Activated CD4-positive, alpha-beta T cell treated with anti-CD3 and anti-CD28 coated beads, Interleukin-2, amount 50 U/mL, for 48 hours (primary cell): ENCODE measurements around the gene FOXN3.

Source experiments
- DNase-seq, 2 experiments: peaks; one replicate each; pipeline ENCODE4 v3.0.0-alpha.2; 2020

FOXN3 gene

DNA sequence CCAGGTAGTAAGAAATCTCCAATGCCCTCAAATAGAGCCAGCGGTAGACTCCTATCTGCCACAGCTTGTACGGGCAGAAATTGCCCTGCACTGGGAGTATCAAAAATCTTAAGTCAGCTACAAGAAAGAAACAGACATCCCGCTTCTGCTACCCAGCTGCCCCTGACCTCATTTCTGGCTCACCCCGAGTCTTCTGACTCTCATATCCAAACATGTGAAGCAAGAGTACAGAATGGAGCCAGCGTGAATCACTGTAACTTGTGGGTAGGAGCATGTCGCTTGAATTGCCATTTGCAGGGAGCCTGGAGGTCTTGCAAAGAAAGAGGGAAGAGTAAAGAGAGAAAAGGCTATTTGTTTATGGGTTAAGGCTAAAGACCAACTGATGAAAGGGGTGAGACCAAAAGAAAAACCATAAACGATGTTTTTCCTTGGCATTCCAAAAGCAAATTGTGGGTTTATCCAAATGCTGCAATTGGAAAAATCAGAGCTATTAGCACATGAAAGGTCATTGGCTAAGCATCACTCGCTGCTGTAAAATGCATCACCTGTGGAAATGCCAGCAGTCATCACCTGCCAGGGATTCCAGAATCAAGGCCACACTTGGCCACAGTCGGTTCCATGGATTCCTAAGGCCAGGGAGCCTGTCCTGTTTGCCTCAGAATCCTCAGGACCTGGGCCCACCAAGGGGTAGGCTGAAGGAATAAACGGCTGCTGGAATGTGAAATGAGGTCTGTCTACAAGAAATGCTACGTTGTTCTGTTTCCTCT lies 86.6 kb downstream of the FOXN3 start:
- DNase-seq, result no peak

DNA sequence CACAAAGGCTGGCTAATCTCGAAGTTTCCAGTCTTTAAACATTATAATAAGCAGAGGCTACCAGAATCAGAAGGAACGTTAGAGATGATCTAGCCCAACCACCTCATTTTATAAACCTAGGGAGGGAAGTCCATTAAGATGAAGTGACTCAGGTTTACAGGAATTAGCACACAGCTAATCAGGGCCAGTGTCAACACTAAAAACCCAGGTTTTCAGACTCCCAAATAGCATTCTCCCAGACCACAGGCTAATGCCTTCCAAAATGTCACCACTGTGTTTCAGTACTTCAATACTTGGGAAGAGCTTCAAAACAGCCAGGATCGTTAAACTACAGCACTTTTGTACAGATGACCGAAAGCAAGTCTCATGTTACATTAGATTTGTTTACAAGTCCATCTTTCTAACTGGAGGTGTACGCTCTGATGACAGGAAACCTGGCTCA lies 89.2 kb downstream of the FOXN3 start:
- no peak for DNase-seq

DNA sequence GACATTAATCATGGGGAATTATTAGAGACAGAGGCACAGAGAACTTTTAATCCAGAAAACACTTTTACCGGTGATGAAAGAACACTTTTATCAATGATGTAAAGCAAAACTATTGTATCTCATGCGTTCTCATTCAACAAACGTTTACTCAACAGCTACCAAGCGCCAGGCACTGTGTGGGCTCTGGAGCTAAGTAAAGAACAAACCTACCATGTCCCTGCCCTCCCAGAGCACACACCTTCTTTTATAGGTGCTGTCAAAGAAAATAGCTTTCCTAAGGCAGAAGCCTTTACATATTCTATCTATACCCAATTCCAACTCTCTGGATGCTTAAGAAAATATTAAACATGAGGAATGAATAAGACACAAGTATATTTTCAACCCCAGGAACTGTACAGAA lies 91.1 kb downstream of the FOXN3 start:
- no peak for DNase-seq

DNA sequence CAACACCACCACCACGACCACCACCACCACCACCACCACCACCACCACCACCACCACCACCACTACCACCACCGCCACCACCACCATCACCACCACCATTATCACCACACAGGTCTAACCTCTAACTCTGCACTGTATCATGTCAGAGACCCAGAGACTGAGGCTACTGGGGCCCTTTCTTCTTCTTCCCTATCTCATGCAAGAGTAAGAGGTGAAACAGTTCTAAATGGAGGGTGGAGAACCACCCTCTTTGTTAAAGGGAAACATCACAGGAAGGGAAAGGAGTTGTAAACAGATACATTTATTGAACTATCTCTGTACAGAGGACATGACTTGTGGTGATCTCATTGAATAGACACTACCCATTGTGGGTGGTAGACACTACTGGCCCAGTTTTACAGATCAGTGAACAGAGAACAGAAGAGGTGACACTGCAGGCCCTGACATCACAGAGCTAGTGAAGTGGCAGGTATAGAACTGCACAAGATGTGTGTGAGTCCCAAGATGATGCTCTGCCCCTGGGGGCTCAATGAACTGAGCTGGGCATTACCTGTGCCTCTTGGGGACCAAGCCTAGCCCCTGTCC lies 91.6 kb downstream of the FOXN3 start:
- no peak for DNase-seq

DNA sequence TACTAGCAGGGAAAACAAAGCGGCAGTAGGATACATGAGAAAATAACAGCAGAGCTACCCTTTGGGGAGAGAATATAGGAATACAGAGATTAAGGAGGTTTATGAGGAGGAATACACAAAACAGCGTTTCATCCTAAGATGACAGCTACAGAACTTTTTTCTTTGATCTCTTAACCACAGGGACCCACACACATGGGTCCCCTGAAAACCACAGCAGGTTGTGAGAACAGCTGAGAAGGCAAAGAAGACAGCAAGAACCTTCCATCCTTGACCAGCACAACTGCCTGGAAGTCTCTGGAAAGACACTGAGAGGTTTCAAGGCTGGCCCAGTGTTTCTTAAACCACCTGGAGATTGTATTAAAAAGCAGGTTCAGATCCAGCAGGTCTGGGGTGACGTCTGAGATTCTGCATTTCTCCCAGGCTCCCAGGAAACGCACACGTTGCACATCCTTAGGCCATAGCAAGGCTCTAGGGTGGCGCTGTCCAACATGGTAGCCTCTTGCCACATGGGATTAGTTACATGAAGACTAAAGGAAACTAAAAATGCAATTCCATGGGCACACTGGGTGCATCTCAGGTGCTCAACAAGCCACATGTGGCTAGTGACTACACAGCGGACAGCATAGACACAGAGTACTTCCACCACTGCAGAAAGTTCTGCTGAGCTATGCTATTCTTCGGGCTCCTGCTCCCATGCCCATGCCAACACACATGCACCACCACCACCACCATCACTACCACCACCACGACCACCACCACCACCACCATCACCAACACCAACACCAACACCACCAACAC lies 92.3 kb downstream of the FOXN3 start:
- no peak for DNase-seq

DNA sequence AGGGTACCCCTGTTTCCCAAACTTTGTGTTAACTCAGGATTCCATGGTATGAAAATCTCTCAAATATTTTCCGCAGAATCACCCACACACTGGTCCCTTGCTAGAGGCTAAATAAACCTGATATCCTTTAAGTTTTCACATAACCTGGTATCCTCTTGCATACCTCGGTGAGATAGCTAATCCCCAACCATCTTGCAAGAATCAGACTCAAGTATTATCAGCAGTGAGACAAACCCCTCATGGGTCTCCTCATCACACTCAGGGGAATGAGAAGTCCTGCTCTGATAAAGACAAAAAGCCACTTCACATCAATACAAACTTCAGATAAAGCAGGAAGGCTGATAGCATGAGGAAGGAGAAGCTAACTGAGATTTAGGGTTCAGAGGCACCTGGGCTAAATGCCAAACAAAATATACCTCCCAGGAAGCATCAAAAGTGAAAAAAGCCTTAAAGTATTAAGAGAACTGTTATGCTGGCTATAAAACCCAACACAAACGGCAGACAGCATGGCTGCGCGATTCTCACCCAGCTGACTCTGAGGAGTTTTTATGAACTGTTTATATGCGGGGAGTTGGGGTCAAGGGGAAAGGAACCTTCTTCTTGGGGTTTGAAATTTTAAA lies 96.5 kb downstream of the FOXN3 start:
- no peak for DNase-seq

DNA sequence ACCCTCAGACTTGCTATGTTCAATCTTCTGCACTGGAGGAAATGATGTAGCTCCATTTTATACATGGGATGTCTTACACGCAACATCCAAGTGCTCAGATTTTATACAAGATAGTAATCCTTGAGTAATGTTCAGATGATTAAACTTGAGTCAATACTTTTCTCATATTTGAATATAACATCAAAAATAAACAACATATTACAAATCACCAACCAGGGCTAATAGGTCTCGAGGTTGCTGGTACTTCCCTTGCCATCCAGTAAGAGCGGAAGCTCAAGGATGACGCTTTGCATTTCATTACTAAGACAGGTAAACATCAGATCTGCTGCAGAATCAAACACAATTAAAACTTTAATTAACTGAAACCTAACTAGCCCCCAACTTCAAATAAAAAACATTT lies 97.3 kb downstream of the FOXN3 start:
- no peak for DNase-seq

DNA sequence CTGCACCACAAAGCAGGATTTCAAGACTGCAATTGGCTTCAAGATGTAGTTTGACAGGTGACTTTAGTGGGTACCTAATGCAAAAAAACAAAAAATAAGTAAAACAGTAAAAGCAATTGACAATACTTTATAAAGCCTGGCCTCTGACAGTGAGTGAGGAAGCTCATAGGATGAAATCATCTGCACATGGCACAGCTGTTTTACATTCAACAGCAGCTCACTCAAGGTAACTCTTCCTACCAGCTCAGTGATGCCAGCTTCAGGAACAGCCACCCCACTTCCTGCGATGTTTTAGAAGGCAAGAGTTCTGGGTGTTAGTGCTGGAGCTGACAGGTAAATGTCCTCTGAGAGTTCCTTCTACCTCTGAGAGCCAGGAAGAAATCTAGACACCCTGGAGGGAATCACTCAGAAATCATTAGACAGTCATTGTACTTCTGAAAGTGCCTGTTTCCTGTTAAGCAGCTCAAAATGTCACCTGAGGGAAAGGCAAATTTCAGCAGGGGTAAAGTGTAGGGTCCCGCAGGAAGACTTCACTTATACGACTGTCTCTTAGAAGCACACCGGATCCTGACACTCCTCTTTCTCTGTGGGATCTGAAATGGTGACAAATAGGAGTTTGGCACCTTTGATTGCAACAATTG lies 99.9 kb downstream of the FOXN3 start:
- DNase-seq, result no peak

DNA sequence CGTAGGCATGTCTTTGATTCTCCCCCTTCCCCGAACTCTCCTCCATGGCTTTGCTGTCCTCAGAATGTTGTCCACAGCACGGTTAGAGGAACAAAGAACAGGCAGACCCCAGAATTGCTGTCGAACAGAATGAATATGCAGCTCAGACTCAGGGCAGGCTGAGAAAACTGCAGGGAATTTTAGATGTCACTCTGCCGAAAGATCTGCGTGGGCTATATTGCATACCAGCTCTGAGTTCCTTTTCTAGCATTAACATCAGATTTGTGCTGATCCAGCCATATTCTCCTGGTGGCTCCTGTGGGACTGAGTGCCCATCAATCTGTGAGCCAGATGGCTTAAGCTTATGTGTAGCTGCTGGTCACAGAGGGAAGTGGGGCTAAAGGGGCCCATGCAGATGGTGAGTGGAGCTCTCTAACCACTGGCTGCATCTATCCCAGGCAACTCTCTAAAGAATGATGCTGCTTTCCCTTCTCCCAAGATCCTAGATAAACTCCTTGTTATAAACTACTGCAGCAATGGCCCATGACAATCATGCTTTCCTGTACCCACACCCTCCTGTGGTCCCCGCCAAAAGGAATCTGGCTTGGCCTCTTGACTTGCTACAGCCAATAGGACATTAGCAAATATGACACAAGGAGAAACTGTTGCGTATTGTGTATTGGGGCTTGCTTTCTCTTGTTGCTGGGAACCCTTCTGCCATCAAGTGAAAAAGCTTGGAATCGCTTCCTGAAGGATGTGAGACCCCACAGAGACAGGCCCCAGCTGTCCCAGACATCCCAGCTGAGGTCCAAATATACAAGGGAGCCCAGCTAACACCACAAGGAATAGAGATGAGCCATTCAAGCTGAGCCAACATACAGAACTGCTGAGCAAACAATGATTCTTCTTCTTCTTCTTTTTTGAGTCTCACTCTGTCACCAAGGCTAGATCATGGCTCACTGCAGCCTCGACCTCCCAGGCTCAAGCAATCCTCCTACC lies 101.3 kb downstream of the FOXN3 start:
- no peak for DNase-seq

DNA sequence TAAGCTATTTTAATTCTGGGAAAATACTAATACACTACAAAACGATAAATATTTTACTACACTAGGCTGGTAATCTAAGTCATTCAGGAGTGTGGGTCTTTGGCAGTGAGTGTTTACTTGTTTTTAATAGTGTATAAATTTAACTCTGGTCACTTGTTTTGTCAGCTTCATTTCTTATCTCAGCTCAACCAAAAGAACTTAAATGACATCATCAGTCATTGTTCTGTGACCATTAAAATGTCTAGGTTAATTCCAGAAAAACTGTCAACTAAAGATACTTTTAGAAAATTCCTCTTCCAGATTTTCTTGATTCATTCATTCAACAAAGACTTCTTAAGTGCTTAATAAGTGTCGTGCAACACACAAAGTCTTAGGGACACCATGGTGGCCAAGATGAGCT lies 102.8 kb downstream of the FOXN3 start:
- no peak for DNase-seq

DNA sequence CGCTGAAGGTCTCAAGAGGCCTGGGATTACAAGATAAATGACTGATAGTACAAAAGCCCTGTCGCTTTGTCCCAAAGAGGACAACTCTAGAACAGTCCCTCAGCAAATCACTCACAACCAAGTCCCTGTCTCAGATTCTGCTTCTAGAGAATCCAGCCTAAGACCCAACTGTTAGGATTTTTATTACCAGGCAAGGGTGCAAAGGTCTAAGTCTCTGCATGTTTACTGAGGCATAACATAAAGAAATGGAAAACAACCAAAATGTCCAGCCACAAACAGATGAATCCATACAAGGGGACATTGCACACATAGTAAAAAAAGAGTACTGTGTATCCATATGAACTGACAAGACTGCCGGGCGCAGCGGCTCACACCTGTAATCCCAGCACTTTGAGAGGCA lies 104.1 kb downstream of the FOXN3 start:
- DNase-seq, result no peak

DNA sequence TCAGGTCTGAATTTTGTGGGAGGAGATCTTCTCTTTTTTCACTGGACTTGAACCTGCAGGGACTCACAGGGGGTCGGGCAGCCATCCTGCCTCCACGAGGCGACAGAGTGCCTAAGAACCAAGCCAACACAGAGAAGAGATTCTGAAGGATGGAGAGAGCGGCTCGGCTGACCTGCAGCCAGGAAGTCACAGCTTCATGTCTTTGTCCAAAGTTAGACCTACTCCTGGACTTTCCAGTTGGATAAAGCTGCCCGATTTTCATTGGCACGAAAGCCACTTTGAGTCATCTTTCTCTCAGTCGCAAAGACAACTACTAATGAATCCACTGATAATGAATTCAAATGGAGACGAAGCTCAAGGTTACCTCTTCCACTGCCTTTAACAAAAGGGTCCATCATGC lies 106.8 kb downstream of the FOXN3 start:
- no peak for DNase-seq

DNA sequence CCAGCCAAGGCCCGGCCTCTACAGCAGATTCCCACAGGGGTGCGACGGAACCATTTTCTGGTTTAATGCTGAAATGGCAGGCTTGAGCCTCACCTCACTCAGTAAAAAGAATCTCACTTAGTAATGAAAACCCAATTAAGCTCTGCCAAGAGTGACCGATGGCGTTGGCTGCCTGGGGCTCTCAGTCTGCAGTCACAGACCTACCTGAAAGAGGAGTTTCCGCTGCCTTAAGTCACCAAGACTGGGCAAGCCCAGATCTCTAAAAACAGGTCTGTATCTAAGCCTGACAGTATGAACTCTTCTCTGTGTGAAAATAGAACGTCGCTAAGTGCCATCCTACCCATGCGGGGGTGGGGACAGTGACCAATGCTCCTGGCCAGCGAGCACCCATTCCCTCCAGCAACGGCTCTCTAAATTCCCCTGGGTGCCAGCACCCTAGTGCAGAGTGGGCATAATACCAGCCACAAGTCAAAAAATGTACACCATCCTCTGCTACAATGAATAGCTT lies 107.3 kb downstream of the FOXN3 start:
- no peak for DNase-seq

DNA sequence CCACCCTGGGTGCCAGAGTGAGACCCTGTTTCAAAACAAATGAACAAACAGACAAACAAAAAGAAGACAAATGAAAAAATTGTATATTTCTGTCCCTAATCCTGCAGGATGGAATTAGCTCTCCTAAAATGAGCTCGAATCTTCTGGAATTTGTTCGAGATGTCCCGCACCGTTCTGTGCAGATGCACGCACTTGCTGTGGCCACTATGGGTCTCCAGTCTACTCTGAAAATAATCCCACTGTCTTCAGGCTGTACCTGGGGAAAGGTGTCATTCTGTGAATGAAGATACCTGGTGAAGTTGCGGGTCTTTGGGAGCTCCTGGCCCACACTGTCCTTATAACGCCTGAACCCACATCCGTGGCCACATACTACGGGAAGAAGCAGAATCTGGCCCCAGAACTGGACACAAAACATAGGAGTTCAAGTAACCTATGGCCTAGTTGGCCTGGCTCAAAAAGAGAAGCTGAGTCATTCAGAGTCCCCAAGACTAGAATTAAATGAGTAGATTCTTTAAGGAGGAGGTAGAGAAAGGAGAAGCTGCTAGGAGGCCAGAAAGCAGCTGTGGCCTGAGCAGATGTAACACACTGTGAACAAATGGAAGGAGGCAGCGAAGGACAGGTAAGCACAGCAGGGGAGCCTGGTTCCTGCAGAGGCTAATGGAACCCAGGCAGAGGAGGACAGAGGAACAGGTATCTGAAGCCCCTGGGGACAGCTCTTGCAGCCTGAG lies 108.6 kb downstream of the FOXN3 start:
- DNase-seq, result no peak

DNA sequence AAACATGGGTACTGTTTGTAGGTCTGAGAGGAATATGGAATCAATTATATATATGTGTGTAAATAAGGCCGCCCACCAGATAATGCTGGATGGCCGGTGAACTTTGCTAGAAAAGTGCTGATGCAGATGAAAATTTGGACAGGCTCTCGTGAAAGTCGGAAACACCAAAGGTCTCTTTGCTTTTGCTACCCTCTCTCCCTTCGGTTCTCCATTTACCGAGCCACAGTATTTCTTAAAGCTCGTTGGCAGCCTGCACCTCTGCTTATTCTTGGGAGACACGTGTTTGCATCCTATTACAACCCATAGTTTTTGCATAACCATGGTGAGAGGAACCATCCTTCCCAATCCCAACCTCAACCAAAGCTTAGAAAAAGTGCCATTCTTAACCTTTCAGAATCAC lies 109.6 kb downstream of the FOXN3 start:
- DNase-seq, result no peak

DNA sequence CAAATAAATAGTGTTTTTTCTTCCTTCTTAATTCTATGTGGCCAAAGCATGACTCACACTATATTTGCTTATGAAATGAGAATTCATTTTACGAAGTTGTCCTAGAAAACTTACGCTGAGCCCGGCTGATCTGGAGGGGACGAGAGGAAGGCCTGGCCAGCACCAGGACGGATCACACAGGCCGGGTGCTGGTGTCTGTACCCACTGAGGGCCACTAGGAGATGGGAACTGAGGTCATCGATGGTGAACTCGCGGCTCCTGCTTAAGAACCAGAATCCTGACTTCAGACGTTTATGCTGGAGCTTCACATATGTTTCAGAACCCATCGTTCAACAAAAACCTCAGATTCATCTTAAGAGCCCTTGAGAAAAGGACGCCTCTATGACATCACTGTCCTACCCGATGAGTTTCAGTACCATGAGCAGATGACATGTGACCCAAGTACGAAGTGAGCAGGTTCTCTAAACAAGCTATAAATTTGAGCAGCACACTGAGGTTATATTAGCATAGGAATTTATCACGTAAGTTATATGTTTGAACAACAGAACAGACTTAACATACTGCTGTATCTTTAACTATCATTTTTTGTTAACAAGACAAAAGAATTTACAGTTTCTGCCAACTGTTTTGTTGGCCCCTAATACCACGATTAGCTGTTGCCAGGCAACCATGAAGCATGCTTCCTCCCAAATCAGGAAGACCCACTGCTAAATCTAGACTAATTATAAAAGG lies 111.9 kb downstream of the FOXN3 start:
- no peak for DNase-seq

DNA sequence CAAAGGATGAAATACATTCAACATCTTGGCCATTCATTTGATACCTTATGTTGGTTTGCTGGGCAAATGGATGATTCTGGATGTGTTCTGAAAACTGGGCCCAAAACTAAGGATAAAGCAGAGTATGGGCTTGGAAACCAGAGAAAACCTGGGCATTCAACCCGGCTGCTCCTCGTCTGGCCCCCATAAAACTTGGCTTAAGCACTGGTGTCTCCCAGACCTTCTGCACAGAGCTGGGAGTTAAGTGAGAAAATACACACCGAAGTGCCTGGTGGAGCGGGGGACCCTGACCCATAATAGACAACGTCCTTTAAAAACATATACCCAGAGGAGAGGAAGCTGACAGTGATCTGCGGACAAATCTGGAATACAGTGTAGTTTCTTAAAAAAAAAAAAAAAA lies 112.5 kb downstream of the FOXN3 start:
- DNase-seq, result no peak

DNA sequence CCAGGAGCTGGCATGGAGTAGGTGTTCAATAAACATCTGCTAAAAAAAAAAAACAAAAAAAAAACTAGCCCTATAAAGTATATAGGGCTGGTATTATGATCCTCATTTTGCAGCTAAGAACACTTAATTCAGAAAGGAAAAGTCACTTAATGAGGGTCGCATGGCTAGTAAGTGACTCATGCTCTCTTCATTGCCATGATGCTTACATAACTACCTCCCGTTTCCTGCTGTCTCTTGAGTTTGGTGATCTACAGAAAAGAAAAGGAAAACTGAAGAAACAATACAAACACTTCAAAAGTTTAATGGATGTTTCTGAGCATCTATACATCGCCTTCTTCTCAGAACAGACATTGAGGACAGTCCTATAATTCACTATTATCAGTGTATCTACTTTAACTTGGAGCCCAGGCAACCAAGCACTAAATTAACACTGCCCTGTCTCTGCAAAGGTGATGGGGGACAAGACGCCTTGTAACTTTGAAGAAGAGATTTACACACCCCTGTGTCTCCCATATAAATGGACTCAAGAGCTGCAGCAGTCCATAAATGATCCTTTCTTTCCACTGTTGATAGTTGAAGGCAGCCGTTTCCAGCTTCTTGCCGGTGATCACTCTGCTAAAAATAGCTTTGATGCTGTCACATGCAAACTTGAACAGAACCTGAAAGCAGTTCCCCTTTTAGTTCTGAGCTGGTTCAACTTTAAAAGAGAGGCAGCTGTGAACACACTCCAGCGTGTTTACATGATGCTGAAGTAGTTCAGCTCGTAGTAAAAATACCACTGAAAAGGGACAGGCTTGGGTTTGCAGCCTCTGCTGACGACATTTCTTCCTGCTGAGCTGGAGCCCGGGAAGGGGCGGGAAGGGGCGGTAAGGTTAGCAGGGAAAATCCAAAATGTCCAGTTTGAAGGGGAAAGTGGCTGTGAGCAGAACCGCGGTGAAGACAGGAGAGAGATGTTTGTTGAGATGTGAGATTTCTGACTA lies 113.3 kb downstream of the FOXN3 start:
- DNase-seq, result no peak

DNA sequence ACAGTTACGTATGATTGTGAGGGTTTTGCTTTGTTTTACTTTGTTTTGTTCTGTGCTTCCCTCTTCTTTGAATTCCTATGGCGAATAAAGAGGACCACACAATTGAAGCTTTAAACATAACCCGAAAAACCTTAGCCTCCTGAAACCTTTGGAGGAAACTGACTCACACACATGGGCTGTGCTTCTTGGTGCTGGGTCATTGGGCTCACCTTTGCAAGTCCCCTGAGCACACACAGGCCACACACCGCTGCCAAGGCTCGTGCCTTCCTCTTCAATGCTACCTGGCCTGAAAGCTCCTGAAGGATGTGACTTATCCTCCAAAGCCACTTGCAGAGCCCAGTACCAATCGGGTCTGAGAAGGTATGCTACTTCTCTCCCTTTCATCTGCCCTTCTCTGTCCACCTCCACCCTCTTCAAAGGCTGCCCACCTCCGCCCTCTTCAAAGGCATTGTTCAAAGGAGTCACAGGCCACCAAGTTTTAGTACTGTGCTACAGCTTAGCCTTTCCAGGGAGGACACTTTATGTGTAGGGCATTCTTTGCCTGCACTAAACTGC lies 114.6 kb downstream of the FOXN3 start:
- DNase-seq, result no peak
